SU-DHL-6 (cell line): Measurements from ENCODE around the gene SPATA33.

Source experiments
- H2AFZ ChIP-seq: fragments of 200-600 bp; sonication (generic); 2 replicates; pipeline ENCODE4 v1.6.1; 2014; ENCODE audit warnings: low read depth, mild to moderate bottlenecking, moderate library complexity, mixed read lengths, antibody characterized with exemption, low read length; ENCODE audit not compliant: severe bottlenecking
- H3F3A ChIP-seq: fragments of 200-600 bp; shearing (Covaris generic); 2 replicates; pipeline ENCODE4 v1.6.0; 2016; ENCODE audit warnings: antibody characterized with exemption, mild to moderate bottlenecking; ENCODE audit not compliant: insufficient read depth
- H3K27ac ChIP-seq: fragments of 200-600 bp; sonication (generic); 2 replicates; pipeline ENCODE4 v1.5.1; 2016; ENCODE audit warnings: low read depth, mild to moderate bottlenecking, low read length, moderate library complexity, mixed read lengths
- H3K27me3 ChIP-seq: fragments of 200-600 bp; sonication (generic), shearing (Covaris generic); 2 replicates; pipeline ENCODE4 v1.6.0; 2014; ENCODE audit warnings: mild to moderate bottlenecking, low read length
- H3K36me3 ChIP-seq: fragments of 200-600 bp; sonication (generic); 2 replicates; pipeline ENCODE4 v1.6.1; 2014; ENCODE audit warnings: mild to moderate bottlenecking, low read length, mixed read lengths
- H3K4me2 ChIP-seq: fragments of 300-600, 200-600 bp; shearing (Covaris generic), sonication (generic); 2 replicates; pipeline ENCODE4 v1.6.0; 2014; ENCODE audit warnings: low read length, low read depth, mild to moderate bottlenecking; ENCODE audit not compliant: poor library complexity, severe bottlenecking
- H3K4me3 ChIP-seq: fragments of 200-600 bp; sonication (generic); 2 replicates; pipeline ENCODE4 v1.5.1; 2014; ENCODE audit warnings: antibody characterized with exemption, low read length, mild to moderate bottlenecking, mixed read lengths; ENCODE audit not compliant: insufficient read depth, poor library complexity, severe bottlenecking
- H3K79me2 ChIP-seq: fragments of 200-600 bp; sonication (generic); 2 replicates; pipeline ENCODE4 v1.6.1; 2014; ENCODE audit warnings: mild to moderate bottlenecking, low read length, moderate library complexity; ENCODE audit not compliant: insufficient read depth
- H3K9ac ChIP-seq: fragments of 200-600 bp; sonication (generic); 2 replicates; pipeline ENCODE4 v1.7.0; 2014; ENCODE audit warnings: mild to moderate bottlenecking, low read length
- H3K9me2 ChIP-seq: fragments of 200-600 bp; sonication (generic); replicated peaks from 2 replicates; pipeline ENCODE4 v1.6.1; 2014; ENCODE audit warnings: low read length; ENCODE audit not compliant: insufficient read depth
- H3K9me3 ChIP-seq: fragments of 200-600 bp; sonication (generic); 2 replicates; pipeline ENCODE4 v1.6.1; 2014; ENCODE audit warnings: low read length, mixed read lengths; ENCODE audit not compliant: insufficient read depth
- H4K20me1 ChIP-seq: fragments of 200-600 bp; sonication (generic); 2 replicates; pipeline ENCODE4 v1.6.1; 2014; ENCODE audit warnings: low read depth, mild to moderate bottlenecking, antibody characterized with exemption, low read length, moderate library complexity, mixed read lengths
- EZH2phosphoT487 ChIP-seq: fragments of 200-600 bp; sonication (generic), shearing (Covaris generic); conservative IDR thresholded peaks from 2 replicates; pipeline ENCODE4 v1.6.1; 2018; ENCODE audit warnings: mild to moderate bottlenecking, antibody characterized with exemption, low read length, moderate library complexity, mixed read lengths
- TF ChIP-seq, protein P1 (sequence below): fragments of 200-600 bp; sonication (generic); IDR thresholded peaks from one replicate; pipeline ENCODE4 v1.5.1; 2017; ENCODE audit warnings: antibody characterized with exemption, mild to moderate bottlenecking, low read length, moderate library complexity; ENCODE audit not compliant: insufficient read depth, poor library complexity, severe bottlenecking

The SPATA33 gene

DNA sequence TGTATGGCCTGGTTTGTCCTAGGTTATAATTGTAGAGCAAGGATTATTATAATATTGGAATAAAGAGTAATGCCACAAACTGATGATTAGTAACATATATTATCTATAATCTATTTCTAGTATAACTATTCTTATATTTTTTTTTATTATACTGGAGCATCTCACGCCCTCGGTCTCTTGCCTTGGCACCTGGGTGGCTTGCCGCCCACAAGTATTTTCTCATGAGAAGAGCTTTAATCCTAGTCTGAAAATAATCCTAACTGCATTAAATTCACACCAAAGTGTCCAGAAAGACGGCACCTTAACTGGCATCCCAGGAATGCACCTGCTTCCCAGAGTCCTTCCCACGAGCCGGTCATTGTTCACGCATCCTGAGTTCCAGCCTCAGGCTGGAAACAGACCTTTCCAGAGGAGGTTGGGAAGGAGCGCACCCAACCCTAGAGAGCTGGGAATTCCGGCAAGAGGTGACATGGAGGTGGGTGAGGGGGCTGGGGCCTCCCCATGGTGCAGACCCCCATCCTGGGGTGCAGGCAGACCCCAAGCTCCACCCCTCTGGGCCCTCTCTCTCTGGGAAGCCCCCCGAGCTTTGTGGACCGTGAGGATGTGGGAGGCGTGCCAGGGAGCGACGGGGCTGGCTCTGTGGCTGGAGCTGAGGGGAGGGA is 16.0 kb upstream of the SPATA33 start:
- Histone ChIP-seq H3K9me2 (no peaks in the 10 kb centered on the region), H3K4me3 (no peak overlapping the region), H3K79me2 (no peaks in the 10 kb centered on the region), H3K9ac (no peak overlapping the region), H3K27me3 (no peaks in the 10 kb centered on the region), H4K20me1 (no peaks in the 10 kb centered on the region), H2AFZ (no peak overlapping the region), H3K36me3 (no peaks in the 10 kb centered on the region), H3K27ac (no peak overlapping the region), H3K4me2 (no peak overlapping the region), H3F3A (no peaks in the 10 kb centered on the region), H3K9me3 (no peaks in the 10 kb centered on the region)
- TF ChIP-seq, protein P1, sequence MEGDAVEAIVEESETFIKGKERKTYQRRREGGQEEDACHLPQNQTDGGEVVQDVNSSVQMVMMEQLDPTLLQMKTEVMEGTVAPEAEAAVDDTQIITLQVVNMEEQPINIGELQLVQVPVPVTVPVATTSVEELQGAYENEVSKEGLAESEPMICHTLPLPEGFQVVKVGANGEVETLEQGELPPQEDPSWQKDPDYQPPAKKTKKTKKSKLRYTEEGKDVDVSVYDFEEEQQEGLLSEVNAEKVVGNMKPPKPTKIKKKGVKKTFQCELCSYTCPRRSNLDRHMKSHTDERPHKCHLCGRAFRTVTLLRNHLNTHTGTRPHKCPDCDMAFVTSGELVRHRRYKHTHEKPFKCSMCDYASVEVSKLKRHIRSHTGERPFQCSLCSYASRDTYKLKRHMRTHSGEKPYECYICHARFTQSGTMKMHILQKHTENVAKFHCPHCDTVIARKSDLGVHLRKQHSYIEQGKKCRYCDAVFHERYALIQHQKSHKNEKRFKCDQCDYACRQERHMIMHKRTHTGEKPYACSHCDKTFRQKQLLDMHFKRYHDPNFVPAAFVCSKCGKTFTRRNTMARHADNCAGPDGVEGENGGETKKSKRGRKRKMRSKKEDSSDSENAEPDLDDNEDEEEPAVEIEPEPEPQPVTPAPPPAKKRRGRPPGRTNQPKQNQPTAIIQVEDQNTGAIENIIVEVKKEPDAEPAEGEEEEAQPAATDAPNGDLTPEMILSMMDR, result no peak
- TF ChIP-seq EZH2phosphoT487, result no peak

DNA sequence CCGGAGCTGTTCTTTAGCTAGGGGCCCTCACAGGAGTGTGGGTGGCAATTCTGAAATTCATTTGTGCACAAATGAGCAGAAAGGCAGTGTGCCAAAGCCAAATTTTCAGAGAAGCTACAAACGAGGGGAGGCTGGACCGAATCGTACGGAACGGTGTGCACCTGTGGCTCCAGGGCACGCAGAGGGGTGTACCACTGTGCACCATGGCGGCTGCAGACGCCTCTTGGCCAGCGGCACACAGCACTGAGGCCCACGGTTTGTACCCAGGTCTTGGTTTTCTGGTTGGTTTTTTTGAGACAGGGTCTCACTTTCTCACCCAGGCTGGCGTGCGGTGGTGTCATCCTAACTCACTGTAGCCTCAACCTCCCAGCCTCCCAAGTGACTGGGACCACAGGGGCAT is 15.1 kb upstream of the SPATA33 start:
- Histone ChIP-seq H3F3A (no peaks in the 10 kb centered on the region), H3K9me3 (no peaks in the 10 kb centered on the region), H3K4me3 (no peak overlapping the region), H3K36me3 (no peaks in the 10 kb centered on the region), H3K27me3 (no peaks in the 10 kb centered on the region), H3K27ac (no peak overlapping the region), H3K4me2 (no peak overlapping the region), H3K9me2 (no peaks in the 10 kb centered on the region), H2AFZ (no peak overlapping the region), H3K9ac (no peak overlapping the region), H3K79me2 (no peaks in the 10 kb centered on the region), H4K20me1 (no peaks in the 10 kb centered on the region)
- no peak for TF ChIP-seq EZH2phosphoT487
- TF ChIP-seq, protein P1, result no peak

DNA sequence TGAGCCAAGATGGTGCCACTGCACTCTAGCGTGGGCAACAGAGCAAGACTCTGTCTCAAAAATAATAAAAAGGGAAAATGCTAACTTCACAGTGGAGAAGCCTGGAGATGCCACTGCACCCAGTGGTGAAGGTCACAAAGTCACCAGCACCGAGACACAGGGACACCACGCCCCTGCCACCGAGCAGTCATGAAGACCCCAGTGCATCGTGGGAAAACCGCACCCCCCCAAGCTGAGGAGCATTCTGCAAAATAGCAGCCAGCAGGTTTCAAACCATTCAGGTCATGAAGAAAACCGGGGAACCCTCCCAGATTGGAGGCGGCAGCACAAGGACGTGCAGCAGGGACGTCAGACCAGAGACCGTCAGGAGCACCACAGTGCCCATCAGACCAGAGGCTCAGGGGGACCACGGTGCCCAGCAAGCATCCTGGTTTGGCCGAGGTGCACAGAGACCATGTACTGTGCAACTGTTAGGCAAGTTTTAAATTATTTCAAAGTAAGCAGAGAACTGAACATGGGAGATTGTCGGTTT is 13.8 kb upstream of the SPATA33 start:
- H3K9me2 ChIP-seq, result no peaks in the 10 kb centered on the region
- no peaks in the 10 kb centered on the region for H3K79me2 ChIP-seq
- H3K9ac ChIP-seq, result no peak overlapping the region
- H3K9me3 ChIP-seq, result no peaks in the 10 kb centered on the region
- no peak for TF ChIP-seq EZH2phosphoT487
- TF ChIP-seq, protein P1, result no peak
- H3F3A ChIP-seq, result no peaks in the 10 kb centered on the region
- no peak overlapping the region for H3K27ac ChIP-seq
- H3K4me3 ChIP-seq, result no peak overlapping the region
- H3K27me3 ChIP-seq, result no peaks in the 10 kb centered on the region
- no peak overlapping the region for H3K4me2 ChIP-seq
- H3K36me3 ChIP-seq, result no peaks in the 10 kb centered on the region
- H4K20me1 ChIP-seq, result no peaks in the 10 kb centered on the region
- no peak overlapping the region for H2AFZ ChIP-seq
